Ovary (tissue), 10 donors: ENCODE results near the gene CNR1. TPM values are rescaled to one million over a fixed set of nuclear protein-coding genes. Genes with fewer than 3 reads are reported as not detected.
"Not testable (repeated sequence)": the region's sequence is repeated elsewhere in the genome, so short reads cannot be mapped to it uniquely, and the experiment has no call there.

Experiments used
- DNase-seq, 5 donors: peaks; one replicate each; pipeline ENCODE4 v3.0.0-alpha.2; 2019 to 2020
- H3K27ac ChIP-seq, 2 donors: fragments of 200-600 bp; one replicate each; pipeline versions ENCODE4 v1.5.1 to v1.8.0; 2019 to 2022
- H3K27me3 ChIP-seq: fragments of 200-600 bp; one replicate; pipeline ENCODE4 v1.8.0; 2022
- H3K36me3 ChIP-seq: fragments of 200-600 bp; sonication (generic); one replicate; pipeline ENCODE4 v1.5.1; 2019
- H3K4me1 ChIP-seq: one replicate; pipeline ENCODE4 v1.8.1; 2013; ENCODE audit warnings: mild to moderate bottlenecking, moderate library complexity; ENCODE audit not compliant: insufficient read depth
- H3K4me3 ChIP-seq: fragments of 200-600 bp; sonication (generic); one replicate; pipeline ENCODE4 v1.5.1; 2017
- H3K9me3 ChIP-seq, 2 donors: fragments of 200-600 bp in 1 of 2; sonication (generic) in 1 of 2; one replicate each; pipeline versions ENCODE4 v1.5.1 to v1.8.1; 2013 to 2019; ENCODE audit warnings: mild to moderate bottlenecking in 1 of 2, moderate library complexity in 1 of 2
- CTCF ChIP-seq, 3 donors: fragments of 450-650 bp in 2 of 3; fragments of 200-600 bp in 1 of 3; IDR thresholded peaks; one replicate each; pipeline versions ENCODE4 v1.5.1 to v1.8.0; 2016 to 2022; ENCODE audit warnings: antibody characterized with exemption in 3 of 3, mild to moderate bottlenecking in 1 of 3
- EP300 ChIP-seq: sonication (generic); formaldehyde crosslinking; IDR thresholded peaks from one replicate; pipeline ENCODE4 v1.6.1; 2017; ENCODE audit warnings: antibody characterized with exemption
- POLR2A ChIP-seq: fragments of 450-650 bp; IDR thresholded peaks from one replicate; pipeline ENCODE4 v1.6.1; 2017; ENCODE audit warnings: antibody characterized with exemption, mild to moderate bottlenecking, moderate library complexity
- WGBS, 3 donors: extraction: QIAGEN DNeasy Blood & Tissue Kit in 1 of 3; methylation state at CpG; one replicate each; pipeline versions ENCODE4 v1.1.5 to v1.1.7; 2013 to 2017; 5-methylcytosine and 5-hydroxymethylcytosine counted together
- intact Hi-C, 4 donors: fragments of 100-400 bp; cut with DNase I; formaldehyde crosslinking; loops; one replicate each; pipeline versions ENCODE4 v1.11.0 to v1.15.1; 2022 to 2023
- long read RNA-seq, 3 donors: library from polyadenylated mRNA in 2 of 3; unstranded in 2 of 3; transcript quantifications; one replicate each; pipeline ENCODE4 v2.0.0 and lab custom pipeline, GENCODE V29; 2021 to 2026
- polyA plus RNA-seq, 2 donors: library from polyadenylated mRNA; stranded (reverse); fragments of 200-250 nt in 1 of 2; fragments of 350-450 nt in 1 of 2; fragmentation: Illumina TruSeq in 1 of 2; extraction: RNeasy Lipid Tissue Mini Kit (QIAGEN cat#74804) in 1 of 2; gene quantifications; one replicate each; pipeline ENCODE4 v1.2.3, GENCODE V29; 2013 to 2014
- total RNA-seq, 7 donors: library from RNA; depleted of rRNA in 2 of 7; stranded (reverse); fragments of >200 nt in 2 of 7; fragmentation: NEBNext Ultra II Directional in 3 of 7; extraction: Animal tissue kit (Norgen Biotek cat#: 25700) in 3 of 7; gene quantifications; one replicate each; pipeline versions ENCODE4 v1.1.0 to v1.2.4, GENCODE V29; 2016 to 2023
- donor health status: DM: no; HTN: no; CAD: no; lungs with moderate emphysema.
- donor health status: DM: no; HTN: no; CAD: no.
- donor health status: Bipolar disorder and iron deficiency.
- donor health status: DM: yes; HTN: yes; CAD: no.
- donor health status: DM: no; HTN: no; CAD: no.
- donor health status: DM: yes; HTN: yes; CAD: no.

CNR1 gene
- total RNA-seq, result 1 to 10 TPM in 6 of 7 donors, under 1 TPM in 1; 0.43 to 3.7 (median 1.8) TPM
- 1 to 10 TPM in 1 of 2 donors, under 1 TPM in 1; 0.80 to 4.2 TPM for polyA plus RNA-seq
- long read RNA-seq, donor 1, partial matches to known transcripts, result 0 of 1 reads
- long read RNA-seq, donor 1, other reads (novel, unspliced or antisense), result 0 of 1 reads
- long read RNA-seq, donor 2, full-length matches to known transcripts, result 3 of 3 reads
- long read RNA-seq, donor 2, partial matches to known transcripts, result 0 of 3 reads
- long read RNA-seq, donor 2, other reads (novel, unspliced or antisense), result 0 of 3 reads
- long read RNA-seq, donor 3, full-length matches to known transcripts, result 1 of 5 reads
- long read RNA-seq, donor 3, partial matches to known transcripts, result 0 of 5 reads
- long read RNA-seq, donor 3, other reads (novel, unspliced or antisense), result 4 of 5 reads

GRCh38 chr6:88165844-88166492 lies at the start of gene CNR1:
Gene CNR1, minus strand, starts transcription at chr6:88166347. Its CDS starts 21,073 bp downstream, at chr6:88145274.
- Histone ChIP-seq H3K4me3 (peak within 1 kb of the TSS; percentile 47), H3K27me3 (peaks cover 5% of the 10 kb centered on the region), H3K27ac (no peak within 1 kb of the TSS), H3K9me3 (no peaks in the 10 kb centered on the region), H3K36me3 (no peaks in the 10 kb centered on the region), H3K4me1 (peaks cover 12% of the 10 kb centered on the region)
- intact Hi-C loops, result loop anchor here in 1 of 4 donors (10.0 kb wide), 1 partner anchor 199 kb away; no protein-coding TSS in a partner anchor
- TF ChIP-seq EP300, result no peak
- 0 to 1% (median 0%) methylated on average over 44 to 78 of the region's 78 CpGs for WGBS, 3 donors
- DNase-seq, result peak in 4 of 5 donors; percentile 26 to 50 (median 40)

- no peak overlapping the region for H3K27ac ChIP-seq
- no peaks in the 10 kb centered on the region for H3K27me3 ChIP-seq
- H3K9me3 ChIP-seq, result no peaks in the 10 kb centered on the region
- no peak overlapping the region for H3K4me3 ChIP-seq
- 76 to 85% (median 76%) methylated on average over 4 of the region's 4 CpGs for WGBS, 3 donors
- no peak for DNase-seq
- intact Hi-C loops, result no loop called here
- H3K36me3 ChIP-seq, result no peaks in the 10 kb centered on the region
- TF ChIP-seq CTCF (IDR thresholded peaks at IDR 0.05), result no peak
- no peak for TF ChIP-seq POLR2A
- TF ChIP-seq EP300, result no peak
- no peaks in the 10 kb centered on the region for H3K4me1 ChIP-seq
Measured at GRCh38 chr6:88211446-88211845, 45.3 kb upstream of the CNR1 start.

GRCh38 chr6:88209301-88209700 lies 43.2 kb upstream of the CNR1 start:
- WGBS, 3 donors, result 83 to 92% (median 86%) methylated on average over 1 of the region's 1 CpG
- no peak for TF ChIP-seq EP300
- no peak for TF ChIP-seq CTCF (IDR thresholded peaks at IDR 0.05)
- no peak for TF ChIP-seq POLR2A
- Histone ChIP-seq H3K27ac (no peak overlapping the region), H3K4me3 (no peak overlapping the region), H3K36me3 (no peaks in the 10 kb centered on the region), H3K27me3 (no peaks in the 10 kb centered on the region), H3K9me3 (no peaks in the 10 kb centered on the region), H3K4me1 (no peaks in the 10 kb centered on the region)
- intact Hi-C loops, result no loop called here
- DNase-seq, result no peak

GRCh38 chr6:88208726-88209125 lies 42.6 kb upstream of the CNR1 start:
- TF ChIP-seq EP300, result no peak
- no peak for TF ChIP-seq POLR2A
- no peaks in the 10 kb centered on the region for H3K4me1 ChIP-seq
- no peaks in the 10 kb centered on the region for H3K9me3 ChIP-seq
- DNase-seq, result no peak
- no peak overlapping the region for H3K27ac ChIP-seq
- H3K27me3 ChIP-seq, result no peaks in the 10 kb centered on the region
- H3K4me3 ChIP-seq, result no peak overlapping the region
- H3K36me3 ChIP-seq, result no peaks in the 10 kb centered on the region
- WGBS, 3 donors, result 21 to 38% (median 24%) methylated on average over 4 of the region's 4 CpGs
- intact Hi-C loops, result no loop called here

GRCh38 chr6:88201734-88202133 lies 35.6 kb upstream of the CNR1 start:
- H3K4me1 ChIP-seq, H3K4me3 ChIP-seq, H3K36me3 ChIP-seq, DNase-seq, H3K27me3 ChIP-seq, intact Hi-C loops, H3K27ac ChIP-seq, H3K9me3 ChIP-seq: not testable (repeated sequence)

GRCh38 chr6:88184921-88185320 lies 18.8 kb upstream of the CNR1 start:
- Histone ChIP-seq H3K27me3 (no peaks in the 10 kb centered on the region), H3K4me3 (no peak overlapping the region), H3K27ac (no peak overlapping the region), H3K36me3 (no peaks in the 10 kb centered on the region), H3K9me3 (no peaks in the 10 kb centered on the region), H3K4me1 (no peaks in the 10 kb centered on the region)
- 88 to 96% (median 92%) methylated on average over 4 of the region's 4 CpGs for WGBS, 3 donors
- TF ChIP-seq EP300 (no peak), POLR2A (no peak), CTCF (IDR thresholded peaks at IDR 0.05) (no peak)
- DNase-seq, result no peak
- intact Hi-C loops, result no loop called here
